Common myeloid progenitor, CD34-positive (primary cell): ENCODE measurements around the gene UQCRH.
A peak's percentile ranks its signal among the peaks of the same experiment; 100 is the strongest.

ENCODE experiments used
- CTCF ChIA-PET: fragments of 350-600 bp; sonication (Branson Sonifier 250); formaldehyde crosslinking; loops from one replicate; lab custom pipeline; 2021; ENCODE audit warnings: antibody characterized with exemption; lab: Charles Lee
- POLR2A ChIA-PET: fragments of 350-600 bp; sonication (Branson Sonifier 250); formaldehyde crosslinking; loops from one replicate; lab custom pipeline; 2021; ENCODE audit warnings: antibody characterized with exemption; lab: Charles Lee
- DNase-seq, 3 donors: peaks; one replicate each; pipeline versions ENCODE4 v3.0.0 to v3.0.0-alpha.2; 2013
- H3K27ac ChIP-seq, 2 experiments: 1 replicate in 1 of 2; 2 replicates in 1 of 2; pipeline ENCODE4 v1.7.0; 2013; ENCODE audit warnings: inconsistent platforms in 2 of 2, low read length in 2 of 2, mild to moderate bottlenecking in 2 of 2, low read depth in 1 of 2, moderate library complexity in 1 of 2; ENCODE audit not compliant: severe bottlenecking in 2 of 2, insufficient read depth in 1 of 2, poor library complexity in 1 of 2
- H3K27me3 ChIP-seq, 5 experiments: replicated peaks in 2 of 5; 1 replicate in 3 of 5; 2 replicates in 2 of 5; pipeline versions ENCODE4 v1.6.1 to v1.7.0; 2013; ENCODE audit warnings: low read length in 4 of 5, mild to moderate bottlenecking in 2 of 5, moderate library complexity in 2 of 5, inconsistent platforms in 1 of 5; ENCODE audit not compliant: insufficient read depth in 5 of 5, control insufficient read depth in 4 of 5
- H3K36me3 ChIP-seq, 4 experiments: 1 replicate in 2 of 4; 2 replicates in 2 of 4; pipeline versions ENCODE4 v1.6.1 to v1.7.0; 2013; ENCODE audit warnings: low read length in 3 of 4, control low read depth in 1 of 4, mild to moderate bottlenecking in 1 of 4; ENCODE audit not compliant: control insufficient read depth in 4 of 4, insufficient read depth in 4 of 4
- H3K4me1 ChIP-seq, 4 experiments: 1 replicate in 3 of 4; 2 replicates in 1 of 4; pipeline versions ENCODE4 v1.6.1 to v1.7.1; 2013; ENCODE audit warnings: low read length in 3 of 4, mild to moderate bottlenecking in 3 of 4, control low read depth in 1 of 4, inconsistent platforms in 1 of 4, moderate library complexity in 1 of 4; ENCODE audit not compliant: control insufficient read depth in 4 of 4, insufficient read depth in 4 of 4; ENCODE audit errors: control extremely low read depth in 1 of 4
- H3K4me3 ChIP-seq, 7 experiments: 1 replicate in 4 of 7; 2 replicates in 3 of 7; pipeline versions ENCODE4 v1.5.1 to v1.7.0; 2013; ENCODE audit warnings: mild to moderate bottlenecking in 7 of 7, low read length in 6 of 7, moderate library complexity in 6 of 7, inconsistent platforms in 2 of 7, low read depth in 2 of 7, control low read depth in 1 of 7; ENCODE audit not compliant: insufficient read depth in 4 of 7, control insufficient read depth in 1 of 7; ENCODE audit errors: extremely low read depth in 1 of 7
- H3K9me3 ChIP-seq, 5 experiments: 1 replicate in 4 of 5; 2 replicates in 1 of 5; pipeline versions ENCODE4 v1.6.1 to v1.7.1; 2013; ENCODE audit warnings: low read length in 4 of 5, mild to moderate bottlenecking in 2 of 5, inconsistent platforms in 1 of 5, low read depth in 1 of 5, moderate library complexity in 1 of 5; ENCODE audit not compliant: control insufficient read depth in 4 of 5, insufficient read depth in 2 of 5; ENCODE audit errors: control extremely low read depth in 1 of 5
- WGBS: methylation state at CpG from one replicate; pipeline ENCODE4 v1.1.5; 2013; ENCODE audit not compliant: insufficient coverage; 5-methylcytosine and 5-hydroxymethylcytosine counted together

UQCRH gene

DNA sequence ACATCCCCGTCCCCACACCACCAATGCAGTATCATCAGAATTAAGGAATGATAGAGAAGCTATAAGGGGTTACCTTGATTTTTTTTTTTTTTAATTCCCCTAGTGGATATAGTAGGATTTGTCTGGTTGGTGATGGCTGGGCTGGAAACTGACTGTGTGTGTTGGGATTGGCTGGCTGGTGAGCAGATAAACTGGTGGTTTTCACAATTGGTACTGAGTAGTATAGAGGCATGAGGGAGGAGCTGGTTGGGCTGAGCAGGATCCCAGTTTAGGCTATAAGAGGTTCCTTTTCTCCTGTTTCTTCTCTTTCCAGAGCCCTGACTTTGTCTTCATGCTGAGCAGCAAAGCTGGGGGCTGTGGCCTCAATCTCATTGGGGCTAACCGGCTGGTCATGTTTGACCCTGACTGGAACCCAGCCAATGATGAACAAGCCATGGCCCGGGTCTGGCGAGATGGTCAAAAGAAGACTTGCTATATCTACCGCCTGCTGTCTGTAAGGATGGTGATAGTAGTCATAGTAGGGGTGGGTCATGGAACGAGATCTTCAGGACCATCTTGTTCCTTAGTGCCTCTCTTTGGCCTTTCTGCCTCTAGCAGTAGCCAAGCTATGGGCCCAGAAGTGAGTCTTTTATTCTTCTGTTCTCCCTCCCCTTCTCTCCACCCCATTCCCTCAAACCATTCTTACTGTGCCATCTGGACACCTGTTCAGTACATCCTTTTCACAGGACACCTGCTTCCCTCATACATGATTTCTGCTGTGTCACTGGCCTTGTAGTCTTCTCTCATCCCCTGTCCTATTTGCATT lies 29.1 kb upstream of the UQCRH start:
- H3K9me3 ChIP-seq, result no peaks in the 10 kb centered on the region
- H3K27ac ChIP-seq, result no peak overlapping the region
- H3K27me3 ChIP-seq, result no peaks in the 10 kb centered on the region
- H3K36me3 ChIP-seq, result peaks cover 13 to 84% (median 46%) of the 10 kb centered on the region in 4 experiments
- H3K4me1 ChIP-seq, result no peaks in the 10 kb centered on the region
- POLR2A ChIA-PET, result interaction anchor here (0.6 kb wide), 1 partner anchor 200 kb away, joined by 3 read pairs; no protein-coding TSS in a partner anchor
- no peak for DNase-seq
- H3K4me3 ChIP-seq, result no peak overlapping the region
- CTCF ChIA-PET, result interaction anchor here (1.0 to 2.8 kb wide), 4 partner anchors 9 to 20 kb away, joined by 3 to 9 read pairs (median 4); no protein-coding TSS in a partner anchor
- 100% methylated on average over 3 of the region's 6 CpGs for WGBS

- Histone ChIP-seq H3K27ac (no peak overlapping the region), H3K4me3 (no peak overlapping the region), H3K27me3 (no peaks in the 10 kb centered on the region), H3K36me3 (peaks cover 14 to 89% (median 48%) of the 10 kb centered on the region in 4 experiments), H3K9me3 (no peaks in the 10 kb centered on the region), H3K4me1 (no peaks in the 10 kb centered on the region)
- 98% methylated on average over 6 of the region's 6 CpGs for WGBS
- ChIA-PET CTCF (interaction anchor here (1.2 to 2.8 kb wide), 4 partner anchors 10 to 20 kb away, joined by 3 to 9 read pairs (median 4); no protein-coding TSS in a partner anchor), POLR2A (no interaction called here)
- DNase-seq, result no peak
Observed at GRCh38 chr1:46275030-46275337, 28.5 kb upstream of the UQCRH start.

DNA sequence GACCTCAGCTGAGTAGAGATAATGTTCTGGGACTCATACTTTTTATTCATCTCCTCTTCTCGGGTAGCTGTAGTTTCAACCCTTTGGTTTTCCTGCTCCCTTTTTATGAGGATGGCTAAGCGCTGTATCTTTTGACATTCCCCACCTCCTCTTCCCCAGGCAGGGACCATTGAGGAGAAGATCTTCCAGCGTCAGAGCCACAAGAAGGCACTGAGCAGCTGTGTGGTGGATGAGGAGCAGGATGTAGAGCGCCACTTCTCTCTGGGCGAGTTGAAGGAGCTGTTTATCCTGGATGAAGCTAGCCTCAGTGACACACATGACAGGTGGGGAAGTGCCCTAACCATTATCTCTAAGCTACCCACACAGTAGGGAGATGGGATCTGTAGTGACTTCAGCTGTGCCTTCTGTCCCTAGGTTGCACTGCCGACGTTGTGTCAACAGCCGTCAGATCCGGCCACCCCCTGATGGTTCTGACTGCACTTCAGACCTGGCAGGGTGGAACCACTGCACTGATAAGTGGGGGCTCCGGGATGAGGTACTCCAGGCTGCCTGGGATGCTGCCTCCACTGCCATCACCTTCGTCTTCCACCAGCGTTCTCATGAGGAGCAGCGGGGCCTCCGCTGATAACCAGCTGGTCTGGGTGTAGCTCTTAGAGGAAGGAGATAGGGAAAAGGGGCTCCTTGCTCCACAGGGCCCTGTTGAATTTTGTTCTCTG lies 25.7 kb upstream of the UQCRH start:
- H3K36me3 ChIP-seq, result peaks cover 16 to 89% (median 54%) of the 10 kb centered on the region in 4 experiments
- no peaks in the 10 kb centered on the region for H3K27me3 ChIP-seq
- CTCF ChIA-PET, result interaction anchor here (0.8 to 2.1 kb wide), 4 partner anchors 10 to 54 kb away, joined by 3 to 5 read pairs (median 3); no protein-coding TSS in a partner anchor
- 98% methylated on average over 5 of the region's 14 CpGs for WGBS
- no peaks in the 10 kb centered on the region for H3K4me1 ChIP-seq
- POLR2A ChIA-PET, result interaction anchor here (0.6 to 1.1 kb wide), 2 partner anchors 16 to 75 kb away, joined by 3 read pairs; no protein-coding TSS in a partner anchor
- peak overlapping the region in 1 of 2 experiments; percentile 6 for H3K27ac ChIP-seq
- no peak overlapping the region for H3K4me3 ChIP-seq
- no peak for DNase-seq
- H3K9me3 ChIP-seq, result no peaks in the 10 kb centered on the region

DNA sequence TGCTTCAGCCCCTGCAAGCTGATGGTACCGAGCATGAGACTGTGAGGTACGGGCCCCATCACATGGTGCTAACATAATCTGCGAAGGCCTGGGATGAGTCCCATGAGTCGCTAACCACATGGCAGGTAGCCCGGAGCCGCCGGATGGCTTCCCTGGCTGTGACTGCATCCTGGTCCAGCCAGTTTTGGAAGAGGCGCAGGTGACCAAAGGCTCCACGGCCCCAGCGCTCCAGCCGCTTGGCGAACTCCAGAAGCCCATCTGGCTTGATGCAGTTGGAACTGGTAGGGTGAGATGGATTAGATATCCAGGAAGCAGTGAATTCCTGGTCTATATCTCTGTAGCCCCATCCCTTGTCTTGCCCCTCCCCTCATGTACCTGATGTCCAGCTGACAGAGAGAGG lies 24.7 kb upstream of the UQCRH start:
- H3K27ac ChIP-seq, result no peak overlapping the region
- no peaks in the 10 kb centered on the region for H3K9me3 ChIP-seq
- H3K4me1 ChIP-seq, result no peaks in the 10 kb centered on the region
- WGBS, result 99% methylated on average over 12 of the region's 12 CpGs
- H3K36me3 ChIP-seq, result peaks cover 13 to 84% (median 56%) of the 10 kb centered on the region in 4 experiments
- ChIA-PET POLR2A (no interaction called here), CTCF (interaction anchor here (0.8 kb wide), 1 partner anchor 20 kb away, joined by 3 read pairs; no protein-coding TSS in a partner anchor)
- no peak overlapping the region for H3K4me3 ChIP-seq
- no peaks in the 10 kb centered on the region for H3K27me3 ChIP-seq
- DNase-seq, result no peak

DNA sequence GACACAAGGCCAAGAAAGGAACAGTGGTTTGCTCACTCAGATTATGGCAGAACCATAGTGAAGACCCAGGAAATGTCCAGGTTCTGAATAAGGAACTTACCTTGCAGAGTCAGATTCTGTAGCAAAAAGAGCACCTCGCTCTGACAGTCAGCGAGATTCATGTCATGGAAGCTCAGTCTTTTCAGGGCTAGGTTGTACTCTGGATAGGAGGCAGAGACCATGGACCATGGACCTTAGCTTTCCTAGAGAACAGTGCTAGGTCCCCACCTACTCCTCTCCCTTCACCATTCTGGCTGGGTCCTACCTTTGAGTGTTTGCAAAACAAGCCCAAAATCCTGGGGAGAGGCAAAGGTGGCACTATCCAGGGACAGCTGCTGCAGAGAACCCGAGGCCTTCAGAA lies 23.4 kb upstream of the UQCRH start:
- 93% methylated on average over 3 of the region's 3 CpGs for WGBS
- no peak overlapping the region for H3K27ac ChIP-seq

GRCh38 chr1:46281021-46281420 lies 22.5 kb upstream of the UQCRH start:
- Histone ChIP-seq H3K27me3 (no peaks in the 10 kb centered on the region), H3K4me1 (no peaks in the 10 kb centered on the region), H3K4me3 (no peak overlapping the region), H3K27ac (no peak overlapping the region), H3K9me3 (no peaks in the 10 kb centered on the region), H3K36me3 (peaks cover 15 to 87% (median 67%) of the 10 kb centered on the region in 4 experiments)
- WGBS, result 97% methylated on average over 12 of the region's 14 CpGs
- POLR2A ChIA-PET, result no interaction called here
- CTCF ChIA-PET, result interaction anchor here (1.6 kb wide), 1 partner anchor 23 kb away, joined by 4 read pairs; the partner anchor contains the start of genes LRRC41 and UQCRH
- DNase-seq, result no peak

More for the DNA sequence above, 23.4 kb upstream of the UQCRH start:
- Histone ChIP-seq H3K4me3 (no peak overlapping the region), H3K27me3 (no peaks in the 10 kb centered on the region), H3K36me3 (peaks cover 15 to 84% (median 59%) of the 10 kb centered on the region in 4 experiments), H3K9me3 (no peaks in the 10 kb centered on the region), H3K4me1 (no peaks in the 10 kb centered on the region)
- no peak for DNase-seq
- CTCF ChIA-PET, result interaction anchor here (1.6 kb wide), 1 partner anchor 24 kb away, joined by 4 read pairs; the partner anchor contains the start of genes LRRC41 and UQCRH
- POLR2A ChIA-PET, result interaction anchor here (0.6 kb wide), 1 partner anchor 37 kb away, joined by 4 read pairs; no protein-coding TSS in a partner anchor
